Mammary epithelial cell (primary cell): ENCODE data around the gene OR51L1.

Experiments
- EZH2 ChIP-seq: IDR thresholded peaks from 2 replicates; pipeline ENCODE4 v1.6.1; 2012; ENCODE audit warnings: low read length, inconsistent platforms, borderline replicate concordance
- TF ChIP-seq, protein P1 (sequence below), 2 donors: IDR thresholded peaks in 1 of 2; conservative IDR thresholded peaks in 1 of 2; 2 replicates each; pipeline ENCODE4 v1.5.1; 2011 to 2012; ENCODE audit warnings: inconsistent platforms in 2 of 2, low read length in 2 of 2, mild to moderate bottlenecking in 2 of 2, control low read depth in 1 of 2, low read depth in 1 of 2; ENCODE audit not compliant: insufficient read depth in 1 of 2; ENCODE audit errors: extremely low read depth in 1 of 2

GRCh38 chr11:5038341-5038740 lies 43.7 kb downstream of the OR51L1 start:
- TF ChIP-seq, protein P1, sequence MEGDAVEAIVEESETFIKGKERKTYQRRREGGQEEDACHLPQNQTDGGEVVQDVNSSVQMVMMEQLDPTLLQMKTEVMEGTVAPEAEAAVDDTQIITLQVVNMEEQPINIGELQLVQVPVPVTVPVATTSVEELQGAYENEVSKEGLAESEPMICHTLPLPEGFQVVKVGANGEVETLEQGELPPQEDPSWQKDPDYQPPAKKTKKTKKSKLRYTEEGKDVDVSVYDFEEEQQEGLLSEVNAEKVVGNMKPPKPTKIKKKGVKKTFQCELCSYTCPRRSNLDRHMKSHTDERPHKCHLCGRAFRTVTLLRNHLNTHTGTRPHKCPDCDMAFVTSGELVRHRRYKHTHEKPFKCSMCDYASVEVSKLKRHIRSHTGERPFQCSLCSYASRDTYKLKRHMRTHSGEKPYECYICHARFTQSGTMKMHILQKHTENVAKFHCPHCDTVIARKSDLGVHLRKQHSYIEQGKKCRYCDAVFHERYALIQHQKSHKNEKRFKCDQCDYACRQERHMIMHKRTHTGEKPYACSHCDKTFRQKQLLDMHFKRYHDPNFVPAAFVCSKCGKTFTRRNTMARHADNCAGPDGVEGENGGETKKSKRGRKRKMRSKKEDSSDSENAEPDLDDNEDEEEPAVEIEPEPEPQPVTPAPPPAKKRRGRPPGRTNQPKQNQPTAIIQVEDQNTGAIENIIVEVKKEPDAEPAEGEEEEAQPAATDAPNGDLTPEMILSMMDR (conservative IDR thresholded peaks at IDR 0.05 in 1 of 2, IDR thresholded peaks at IDR 0.05 in 1 of 2; ENCODE audit: extremely low read depth in 1 of 2, insufficient read depth in 1 of 2, low read depth in 1 of 2, low read length in 2 of 2) = no peak
- no peak for TF ChIP-seq EZH2
